ENCODE results near the gene COL23A1. TPM values are rescaled to one million over a fixed set of nuclear protein-coding genes. Genes with fewer than 3 reads are reported as not detected.
A peak's percentile ranks its signal among the peaks of the same experiment; 100 is the strongest.

Gene COL23A1
- total RNA-seq = not detected in 2 replicates

GRCh38 chr5:178590141-178590923, at the start of gene COL23A1:
COL23A1 (minus strand) TSS chr5:178590393.
- intact Hi-C loops (cut with micrococcal nuclease) = no loop called here
- no peak within 1 kb of the TSS for H3K27ac Mint-ChIP-seq
- peaks cover 43% of the 10 kb centered on the region for H3K27me3 Mint-ChIP-seq (ENCODE audit: low read depth)
- peaks cover 4% of the 10 kb centered on the region for H3K4me1 Mint-ChIP-seq (ENCODE audit: low read depth)
- DNase-seq (ENCODE audit: low spot score) = peak; percentile 18
- H3K9me3 Mint-ChIP-seq = peaks cover 16% of the 10 kb centered on the region
- H3K36me3 Mint-ChIP-seq (ENCODE audit: low read depth) = peaks cover 15% of the 10 kb centered on the region
- H3K4me3 Mint-ChIP-seq (ENCODE audit: low read depth) = peak within 1 kb of the TSS; percentile 66

- Mint-ChIP-seq H3K36me3 (ENCODE audit: low read depth) (no peaks in the 10 kb centered on the region), H3K27me3 (ENCODE audit: low read depth) (peaks cover 5% of the 10 kb centered on the region), H3K4me1 (ENCODE audit: low read depth) (no peaks in the 10 kb centered on the region), H3K27ac (no peak overlapping the region), H3K9me3 (no peaks in the 10 kb centered on the region), H3K4me3 (ENCODE audit: low read depth) (no peak overlapping the region)
- intact Hi-C loops (cut with micrococcal nuclease) = no loop called here
- DNase-seq (ENCODE audit: low spot score) = no peak
Observed at GRCh38 chr5:178637356-178638074, 47.3 kb upstream of the COL23A1 start.

- no peaks in the 10 kb centered on the region for H3K4me1 Mint-ChIP-seq (ENCODE audit: low read depth)
- H3K27ac Mint-ChIP-seq = no peak overlapping the region
- peaks cover 11% of the 10 kb centered on the region for H3K27me3 Mint-ChIP-seq (ENCODE audit: low read depth)
- no peaks in the 10 kb centered on the region for H3K9me3 Mint-ChIP-seq
- DNase-seq (ENCODE audit: low spot score) = no peak
- H3K36me3 Mint-ChIP-seq (ENCODE audit: low read depth) = no peaks in the 10 kb centered on the region
- H3K4me3 Mint-ChIP-seq (ENCODE audit: low read depth) = no peak overlapping the region
- intact Hi-C loops (cut with micrococcal nuclease) = no loop called here
Observed at GRCh38 chr5:178632285-178632684, 42.1 kb upstream of the COL23A1 start.

- no peaks in the 10 kb centered on the region for H3K9me3 Mint-ChIP-seq
- intact Hi-C loops (cut with micrococcal nuclease) = no loop called here
Observed at GRCh38 chr5:178630951-178631350, 40.8 kb upstream of the COL23A1 start.

GRCh38 chr5:178630475-178630930, 40.3 kb upstream of the COL23A1 start:
- intact Hi-C loops (cut with micrococcal nuclease) = no loop called here
- H3K27me3 Mint-ChIP-seq (ENCODE audit: low read depth) = peaks cover 11% of the 10 kb centered on the region
- H3K4me3 Mint-ChIP-seq (ENCODE audit: low read depth) = no peak overlapping the region
- no peak overlapping the region for H3K27ac Mint-ChIP-seq
- H3K4me1 Mint-ChIP-seq (ENCODE audit: low read depth) = peaks cover 4% of the 10 kb centered on the region
- DNase-seq (ENCODE audit: low spot score) = no peak
- peaks cover 3% of the 10 kb centered on the region for H3K36me3 Mint-ChIP-seq (ENCODE audit: low read depth)
- no peaks in the 10 kb centered on the region for H3K9me3 Mint-ChIP-seq

More at GRCh38 chr5:178630951-178631350, 40.8 kb upstream of the COL23A1 start:
- H3K27ac Mint-ChIP-seq = no peak overlapping the region
- H3K36me3 Mint-ChIP-seq (ENCODE audit: low read depth) = no peaks in the 10 kb centered on the region
- peaks cover 11% of the 10 kb centered on the region for H3K27me3 Mint-ChIP-seq (ENCODE audit: low read depth)
- no peak overlapping the region for H3K4me3 Mint-ChIP-seq (ENCODE audit: low read depth)
- no peaks in the 10 kb centered on the region for H3K4me1 Mint-ChIP-seq (ENCODE audit: low read depth)
- no peak for DNase-seq (ENCODE audit: low spot score)

- no peak for DNase-seq (ENCODE audit: low spot score)
- no peaks in the 10 kb centered on the region for H3K9me3 Mint-ChIP-seq
- peaks cover 19% of the 10 kb centered on the region for H3K4me1 Mint-ChIP-seq (ENCODE audit: low read depth)
- intact Hi-C loops (cut with micrococcal nuclease) = loop anchor here (1.0 to 10.0 kb wide), 6 partner anchors 103 to 1668 kb away; partner anchors contain the start of genes HNRNPH1, MAPK9, PHYKPL and RUFY1
- H3K27ac Mint-ChIP-seq = peak overlapping the region; percentile 38
- H3K36me3 Mint-ChIP-seq (ENCODE audit: low read depth) = peaks cover 23% of the 10 kb centered on the region
- peak overlapping the region; percentile 56 for H3K4me3 Mint-ChIP-seq (ENCODE audit: low read depth)
- H3K27me3 Mint-ChIP-seq (ENCODE audit: low read depth) = peaks cover 6% of the 10 kb centered on the region
Observed at GRCh38 chr5:178627259-178627598, 37.0 kb upstream of the COL23A1 start.

GRCh38 chr5:178626484-178627258, 36.5 kb upstream of the COL23A1 start, which contains the start of gene CLK4:
CLK4 (minus strand) TSS chr5:178627050; CDS start chr5:178623416, 3,634 bp downstream.
- Mint-ChIP-seq H3K4me3 (ENCODE audit: low read depth) (peak within 1 kb of the TSS; percentile 97), H3K4me1 (ENCODE audit: low read depth) (peaks cover 19% of the 10 kb centered on the region), H3K27ac (peak within 1 kb of the TSS; percentile 98), H3K9me3 (no peaks in the 10 kb centered on the region), H3K36me3 (ENCODE audit: low read depth) (peaks cover 28% of the 10 kb centered on the region), H3K27me3 (ENCODE audit: low read depth) (peaks cover 6% of the 10 kb centered on the region)
- peak; percentile 94 for DNase-seq (ENCODE audit: low spot score)
- intact Hi-C loops (cut with micrococcal nuclease) = loop anchor here (1.0 to 10.0 kb wide), 7 partner anchors 104 to 1668 kb away; partner anchors contain the start of genes HNRNPH1, MAPK9, PHYKPL and RUFY1

GRCh38 chr5:178625679-178626483, 35.7 kb upstream of the COL23A1 start:
- Mint-ChIP-seq H3K36me3 (ENCODE audit: low read depth) (peaks cover 33% of the 10 kb centered on the region), H3K4me1 (ENCODE audit: low read depth) (peaks cover 19% of the 10 kb centered on the region), H3K9me3 (no peaks in the 10 kb centered on the region), H3K4me3 (ENCODE audit: low read depth) (peak overlapping the region; percentile 97), H3K27ac (peak overlapping the region; percentile 98), H3K27me3 (ENCODE audit: low read depth) (peaks cover 6% of the 10 kb centered on the region)
- intact Hi-C loops (cut with micrococcal nuclease) = loop anchor here (1.0 to 10.0 kb wide), 6 partner anchors 229 to 1669 kb away; partner anchors contain the start of genes HNRNPH1, MAPK9, PHYKPL and RUFY1
- no peak for DNase-seq (ENCODE audit: low spot score)

GRCh38 chr5:178624631-178625546, 34.7 kb upstream of the COL23A1 start:
- no peaks in the 10 kb centered on the region for H3K27me3 Mint-ChIP-seq (ENCODE audit: low read depth)
- intact Hi-C loops (cut with micrococcal nuclease) = loop anchor here (5.0 to 10.0 kb wide), 5 partner anchors 230 to 1670 kb away; partner anchors contain the start of genes HNRNPH1, MAPK9, PHYKPL and RUFY1
- peak overlapping the region; percentile 98 for H3K27ac Mint-ChIP-seq
- peaks cover 42% of the 10 kb centered on the region for H3K36me3 Mint-ChIP-seq (ENCODE audit: low read depth)
- H3K4me1 Mint-ChIP-seq (ENCODE audit: low read depth) = peaks cover 22% of the 10 kb centered on the region
- no peak for DNase-seq (ENCODE audit: low spot score)
- peak overlapping the region; percentile 97 for H3K4me3 Mint-ChIP-seq (ENCODE audit: low read depth)
- no peaks in the 10 kb centered on the region for H3K9me3 Mint-ChIP-seq

- DNase-seq (ENCODE audit: low spot score) = no peak
- no peak overlapping the region for H3K4me3 Mint-ChIP-seq (ENCODE audit: low read depth)
- intact Hi-C loops (cut with micrococcal nuclease) = loop anchor here (10.0 kb wide), 2 partner anchors 232 to 1672 kb away; partner anchors contain the start of genes MAPK9 and ZNF354B
- no peaks in the 10 kb centered on the region for H3K9me3 Mint-ChIP-seq
- no peak overlapping the region for H3K27ac Mint-ChIP-seq
- peaks cover 27% of the 10 kb centered on the region for H3K4me1 Mint-ChIP-seq (ENCODE audit: low read depth)
- peaks cover 61% of the 10 kb centered on the region for H3K36me3 Mint-ChIP-seq (ENCODE audit: low read depth)
- H3K27me3 Mint-ChIP-seq (ENCODE audit: low read depth) = no peaks in the 10 kb centered on the region
Observed at GRCh38 chr5:178622679-178623247, 32.6 kb upstream of the COL23A1 start.

GRCh38 chr5:178619390-178619789, 29.2 kb upstream of the COL23A1 start:
- peaks cover 81% of the 10 kb centered on the region for H3K36me3 Mint-ChIP-seq (ENCODE audit: low read depth)
- H3K4me1 Mint-ChIP-seq (ENCODE audit: low read depth) = peaks cover 16% of the 10 kb centered on the region
- H3K9me3 Mint-ChIP-seq = no peaks in the 10 kb centered on the region
- DNase-seq (ENCODE audit: low spot score) = no peak
- intact Hi-C loops (cut with micrococcal nuclease) = no loop called here
- no peak overlapping the region for H3K27ac Mint-ChIP-seq
- no peaks in the 10 kb centered on the region for H3K27me3 Mint-ChIP-seq (ENCODE audit: low read depth)
- no peak overlapping the region for H3K4me3 Mint-ChIP-seq (ENCODE audit: low read depth)
